PFSK-1 (cell line): ENCODE measurements around the gene RAMACL.

ENCODE experiments used
- FOXP2 ChIP-seq: optimal IDR thresholded peaks from 2 replicates; pipeline ENCODE3; 2011; ENCODE audit warnings: borderline replicate concordance, control low read depth, inconsistent platforms; ENCODE audit not compliant: insufficient read depth; ENCODE audit errors: extremely low read length, extremely low read depth
- POLR2AphosphoS5 ChIP-seq: IDR thresholded peaks from 2 replicates; pipeline ENCODE4 v1.6.1; 2012; ENCODE audit warnings: low read depth, mild to moderate bottlenecking, control low read depth, low read length, moderate library complexity
- REST ChIP-seq, 2 experiments: IDR thresholded peaks; 2 replicates each; pipeline versions ENCODE4 v1.6.1 to v1.8.0; 2011 to 2012; ENCODE audit warnings: low read depth in 2 of 2, low read length in 2 of 2, control low read depth in 1 of 2, inconsistent platforms in 1 of 2, mild to moderate bottlenecking in 1 of 2, moderate library complexity in 1 of 2; ENCODE audit not compliant: insufficient read depth in 1 of 2
- SIN3A ChIP-seq: IDR thresholded peaks from 2 replicates; pipeline ENCODE4 v1.6.1; 2012; ENCODE audit warnings: mild to moderate bottlenecking, low read length, moderate library complexity, borderline replicate concordance; ENCODE audit not compliant: insufficient read depth
- TAF1 ChIP-seq: IDR thresholded peaks from 2 replicates; pipeline ENCODE4 v1.6.1; 2012; ENCODE audit warnings: low read length, control low read depth, borderline replicate concordance; ENCODE audit not compliant: insufficient read depth

RAMACL gene

DNA sequence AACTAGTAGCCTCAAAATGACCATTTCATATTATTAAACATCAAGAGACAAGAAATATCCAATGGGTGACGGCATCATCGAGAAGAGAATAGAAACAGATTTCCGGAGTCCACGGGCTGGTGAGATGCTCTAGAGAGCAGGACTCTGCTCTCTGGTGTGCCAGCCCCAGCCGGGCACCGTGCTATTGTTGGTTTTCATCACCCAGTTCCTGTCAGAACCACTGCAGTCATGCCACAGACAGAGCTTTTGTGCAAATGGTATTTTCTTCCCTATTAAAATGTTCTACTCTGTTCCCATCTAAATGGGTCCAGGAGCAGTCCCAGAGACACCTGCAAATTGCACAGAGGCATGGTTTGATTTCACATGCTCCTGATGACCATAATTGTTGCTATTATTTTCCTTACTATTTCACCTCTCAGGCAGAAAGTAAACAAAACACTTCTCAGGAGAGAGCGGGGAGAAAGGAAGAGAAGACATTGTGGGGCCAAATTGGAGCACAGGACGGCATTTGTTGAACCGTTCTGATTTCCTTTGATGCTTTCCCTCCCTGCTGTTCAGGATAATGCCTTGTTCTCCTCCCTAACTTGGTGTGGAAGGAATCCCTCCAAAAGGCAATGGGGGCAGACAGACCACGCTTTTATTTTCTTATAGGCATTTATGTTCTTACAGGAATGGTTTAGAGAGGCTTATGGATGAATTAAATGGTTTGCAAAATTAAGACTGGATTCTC, 11.4 kb upstream of the RAMACL start:
- TF ChIP-seq POLR2AphosphoS5 = no peak
- TF ChIP-seq TAF1 = no peak
- TF ChIP-seq FOXP2 = no peak
- no peak for TF ChIP-seq REST (IDR thresholded peaks at IDR 0.05; ENCODE audit: insufficient read depth in 1 of 2, low read depth in 2 of 2, low read length in 2 of 2)
- TF ChIP-seq SIN3A = no peak

GRCh38 chr6:166596776-166597507, 10.5 kb upstream of the RAMACL start:
- TF ChIP-seq POLR2AphosphoS5 = no peak
- no peak for TF ChIP-seq TAF1
- no peak for TF ChIP-seq REST (IDR thresholded peaks at IDR 0.05; ENCODE audit: insufficient read depth in 1 of 2, low read depth in 2 of 2, low read length in 2 of 2)
- TF ChIP-seq SIN3A = no peak
- no peak for TF ChIP-seq FOXP2

GRCh38 chr6:166595949-166596348, 9.5 kb upstream of the RAMACL start:
- TF ChIP-seq SIN3A = no peak
- TF ChIP-seq FOXP2 = no peak
- no peak for TF ChIP-seq POLR2AphosphoS5
- TF ChIP-seq TAF1 = no peak
- TF ChIP-seq REST (IDR thresholded peaks at IDR 0.05; ENCODE audit: insufficient read depth in 1 of 2, low read depth in 2 of 2, low read length in 2 of 2) = no peak

GRCh38 chr6:166595061-166595780, 8.7 kb upstream of the RAMACL start:
- TF ChIP-seq POLR2AphosphoS5 = no peak
- no peak for TF ChIP-seq SIN3A
- TF ChIP-seq REST (IDR thresholded peaks at IDR 0.05; ENCODE audit: insufficient read depth in 1 of 2, low read depth in 2 of 2, low read length in 2 of 2) = no peak
- no peak for TF ChIP-seq FOXP2
- TF ChIP-seq TAF1 = no peak
